Measurements from ENCODE around the gene USF1.
"Not testable (repeated sequence)": the region's sequence is repeated elsewhere in the genome, so short reads cannot be mapped to it uniquely, and the experiment has no call there.

Gene USF1

DNA sequence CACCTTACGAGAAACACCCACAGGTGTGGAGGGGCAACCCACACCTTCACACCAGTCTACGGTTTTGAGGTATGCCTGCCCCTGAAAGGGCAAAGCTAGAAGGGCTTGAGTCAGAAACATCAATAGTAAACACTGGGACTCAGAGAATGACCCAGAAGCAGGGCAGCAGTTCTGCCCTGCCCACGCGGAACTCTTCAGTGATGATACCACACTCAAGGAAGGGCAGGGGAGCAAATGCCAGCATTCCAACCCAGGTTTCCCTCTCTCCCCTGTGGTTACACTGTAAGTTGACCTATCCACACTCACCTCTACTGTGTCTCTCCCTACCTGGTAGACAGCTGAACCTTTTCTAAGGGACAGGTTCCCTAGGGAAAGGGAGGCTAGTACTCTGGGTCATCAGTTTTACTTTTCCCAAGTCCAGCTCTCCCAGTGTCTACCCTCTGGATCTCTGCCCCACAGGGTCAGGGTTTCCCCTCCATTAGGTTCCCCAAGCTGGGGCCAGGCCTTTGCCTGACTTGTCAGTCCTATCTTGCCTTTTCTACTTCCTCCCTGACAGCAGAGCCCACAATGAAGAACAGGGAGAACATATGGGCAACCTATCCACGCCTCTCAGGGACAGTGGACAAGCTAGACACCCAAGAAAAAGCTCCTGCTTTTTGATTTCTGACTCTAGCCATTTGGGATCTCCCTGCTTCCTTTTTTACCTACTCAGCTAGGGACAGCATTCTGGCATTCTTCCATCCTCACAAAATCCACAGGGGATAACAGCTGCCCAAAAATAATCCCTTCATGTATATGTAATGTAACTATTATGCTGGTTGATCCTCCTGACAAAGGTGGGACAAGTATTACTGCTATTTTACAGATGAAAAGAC is 27.8 kb downstream of the USF1 start:
- no peak for DNase-seq

DNA sequence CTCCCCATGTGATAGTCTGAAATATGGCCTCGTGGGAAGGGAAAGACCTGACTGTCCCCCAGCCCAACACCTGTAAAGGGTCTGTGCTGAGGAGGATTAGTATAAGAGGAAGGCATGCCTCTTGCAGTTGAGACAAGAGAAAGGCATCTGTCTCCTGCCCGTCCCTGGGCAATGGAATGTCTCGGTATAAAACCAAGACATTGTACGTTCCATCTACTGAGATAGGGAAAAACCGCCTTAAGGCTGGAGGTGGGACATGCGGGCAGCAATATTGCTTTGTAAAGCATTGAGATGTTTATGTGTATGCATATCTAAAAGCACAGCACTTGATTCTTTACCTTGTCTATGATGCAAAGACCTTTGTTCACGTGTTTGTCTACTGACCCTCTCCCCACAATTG is 28.6 kb downstream of the USF1 start:
- not testable (repeated sequence) for DNase-seq

DNA sequence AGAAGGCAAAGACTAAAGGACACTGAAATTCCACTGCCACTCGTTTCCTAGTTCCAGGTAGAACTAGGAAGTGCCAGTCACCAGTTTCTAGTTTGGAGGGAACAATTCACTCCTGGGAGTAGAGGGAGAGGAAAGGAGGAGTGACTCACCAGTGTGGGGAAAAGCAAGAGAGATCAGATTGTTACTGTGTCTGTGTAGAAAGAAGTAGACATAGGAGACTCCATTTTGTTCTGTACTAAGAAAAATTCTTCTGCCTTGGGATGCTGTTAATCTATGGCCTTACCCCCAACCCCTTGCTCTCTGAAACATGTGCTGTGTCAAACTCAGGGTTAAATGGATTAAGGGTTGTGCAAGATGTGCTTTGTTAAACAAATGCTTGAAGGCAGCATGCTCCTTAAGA is 29.1 kb downstream of the USF1 start:
- DNase-seq: not testable (repeated sequence)

DNA sequence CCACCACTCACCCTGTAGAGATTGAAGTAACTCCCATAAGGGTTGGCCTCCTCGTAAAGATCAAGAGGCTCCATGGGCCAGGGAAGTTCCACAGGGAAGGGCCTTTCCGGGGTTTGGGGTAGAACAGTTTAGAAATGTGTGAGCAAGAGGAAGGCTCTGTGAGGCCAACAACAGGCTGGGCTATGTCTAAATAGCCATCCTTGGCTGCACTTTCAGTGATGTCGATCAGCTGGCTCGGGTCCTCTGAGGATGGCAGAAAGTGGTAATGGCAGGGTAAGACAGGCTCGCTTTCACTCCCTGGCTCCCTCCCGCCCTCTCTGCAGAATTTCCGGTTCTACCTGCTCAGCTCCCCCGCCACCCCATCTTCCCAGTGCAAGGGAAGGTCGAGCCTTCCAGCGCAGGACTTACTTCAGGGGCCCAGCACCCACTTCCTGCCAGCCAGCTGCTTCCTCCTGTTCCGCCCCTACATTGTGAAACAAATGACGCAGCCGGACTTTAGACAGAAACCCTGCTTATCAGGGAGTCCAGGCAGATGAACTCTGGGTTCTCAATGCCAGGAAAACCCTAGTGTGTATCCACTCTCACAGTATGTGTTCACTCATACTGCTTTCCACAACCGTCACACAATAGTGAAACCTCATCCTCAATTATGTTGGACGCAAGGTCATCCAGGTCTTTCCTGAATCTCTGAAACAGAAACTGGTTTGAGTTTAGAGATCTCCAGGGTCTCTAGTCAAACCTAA is 32.1 kb downstream of the USF1 start:
- peak; percentile 42 for DNase-seq

DNA sequence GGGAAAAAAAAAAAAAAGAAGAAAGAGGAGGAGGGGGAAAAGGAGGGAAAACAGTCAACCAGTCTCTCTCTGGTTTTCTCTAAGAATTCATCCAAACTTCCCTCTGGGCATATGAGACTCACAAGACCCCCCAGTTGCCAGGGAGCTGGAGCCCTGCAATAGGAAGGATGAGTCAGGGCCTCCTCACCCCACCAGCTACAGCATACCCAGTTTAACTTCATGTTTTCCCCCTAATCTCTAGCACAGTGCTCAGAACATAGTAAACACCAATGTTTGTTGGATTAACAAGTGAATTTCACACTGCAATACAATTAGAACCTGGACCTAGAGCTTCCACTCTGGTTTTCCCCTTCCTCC is 32.7 kb downstream of the USF1 start:
- no peak for DNase-seq

DNA sequence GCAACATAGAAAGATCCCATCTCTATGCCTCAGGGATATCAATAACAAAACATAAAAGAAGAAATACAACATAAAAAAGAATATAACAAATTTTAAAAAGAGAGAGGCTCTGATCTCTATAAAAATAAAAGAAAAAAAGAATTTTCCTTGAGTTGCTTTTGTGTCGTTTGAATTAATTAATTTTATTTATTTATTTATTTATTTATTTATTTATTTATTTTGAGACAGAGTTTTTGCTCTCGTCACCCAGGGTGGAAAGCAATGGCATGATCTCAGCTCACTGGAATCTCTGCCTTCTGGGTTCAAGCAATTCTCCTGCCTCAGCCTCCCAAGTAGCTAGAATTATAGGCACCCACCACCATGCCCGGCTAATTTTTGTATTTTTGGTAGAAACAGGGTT is 33.4 kb downstream of the USF1 start:
- no peak for DNase-seq

DNA sequence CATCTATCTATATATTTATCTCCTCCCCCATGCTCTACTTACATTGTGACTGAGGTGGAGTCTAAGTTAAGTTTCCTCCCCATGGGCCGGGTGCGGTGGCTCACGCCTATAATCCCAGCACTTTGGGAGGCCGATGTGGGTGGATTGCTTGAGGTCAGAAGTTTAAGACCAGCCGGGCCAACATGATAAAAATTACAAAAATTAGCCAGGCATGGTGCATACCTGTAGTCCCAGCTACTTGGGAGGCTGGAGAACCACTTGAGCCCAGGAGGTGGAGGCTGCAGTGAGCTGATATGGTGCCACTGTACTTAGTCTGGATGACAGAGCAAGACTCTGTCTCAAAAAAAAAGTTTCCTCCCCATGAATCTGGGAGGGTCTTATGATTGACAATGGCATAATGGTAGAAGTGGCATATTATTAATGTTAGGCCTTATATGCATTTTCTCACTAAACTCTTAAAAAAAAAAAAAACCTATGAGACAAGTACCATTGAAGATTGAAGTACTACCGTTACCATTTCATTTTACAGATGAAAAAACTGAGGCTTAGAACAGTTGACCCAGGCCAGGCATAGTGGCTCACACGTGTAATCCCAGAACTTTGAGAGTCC is 36.1 kb downstream of the USF1 start:
- no peak for DNase-seq

DNA sequence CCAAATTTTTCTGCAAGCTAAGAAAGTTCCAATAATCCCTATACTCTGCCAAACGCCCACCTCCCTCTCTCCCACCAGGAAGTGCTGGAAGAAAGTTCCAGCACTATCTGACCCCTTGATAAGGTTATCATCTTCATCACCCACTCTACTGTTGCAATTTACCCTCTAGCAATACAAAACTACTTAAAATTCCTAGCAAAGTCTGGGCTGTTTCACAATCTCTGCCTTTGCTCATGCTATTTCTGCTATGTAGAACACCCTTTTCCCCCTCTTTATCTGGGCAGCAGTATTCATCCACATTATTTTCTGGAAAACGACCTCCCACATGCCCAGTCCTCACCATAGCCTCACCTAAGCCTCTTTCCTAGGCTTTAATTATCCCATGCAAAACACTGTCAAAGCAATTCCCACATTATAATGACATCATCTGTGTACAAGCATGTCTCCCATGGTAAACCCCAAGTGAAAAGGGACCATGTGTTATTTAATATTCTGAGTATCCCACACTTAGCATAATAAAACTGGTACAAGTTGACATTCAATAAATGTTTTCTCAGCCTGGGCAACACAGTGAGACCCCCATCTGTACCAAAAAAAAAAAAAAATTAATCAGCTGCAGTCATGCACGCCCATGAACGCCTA is 36.8 kb downstream of the USF1 start:
- DNase-seq: no peak

DNA sequence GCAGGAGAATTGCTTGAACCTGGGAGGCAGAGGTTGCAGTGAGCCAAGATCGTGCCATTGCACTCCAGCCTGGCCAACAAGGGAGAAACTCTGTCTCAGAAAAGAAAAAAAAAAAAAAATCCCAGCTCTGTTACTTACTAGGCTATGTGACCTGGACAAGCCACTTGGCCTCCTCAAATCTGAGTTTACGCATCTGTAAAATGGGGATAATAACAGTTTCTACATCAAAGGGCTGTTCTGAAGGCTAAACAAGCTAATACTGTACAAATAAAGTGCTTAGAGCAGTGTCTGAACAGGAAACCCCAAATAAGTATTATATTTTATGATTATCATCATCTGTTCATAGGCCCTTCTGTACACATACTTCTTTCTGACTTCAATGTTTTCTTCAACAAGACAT is 38.4 kb downstream of the USF1 start:
- no peak for DNase-seq

DNA sequence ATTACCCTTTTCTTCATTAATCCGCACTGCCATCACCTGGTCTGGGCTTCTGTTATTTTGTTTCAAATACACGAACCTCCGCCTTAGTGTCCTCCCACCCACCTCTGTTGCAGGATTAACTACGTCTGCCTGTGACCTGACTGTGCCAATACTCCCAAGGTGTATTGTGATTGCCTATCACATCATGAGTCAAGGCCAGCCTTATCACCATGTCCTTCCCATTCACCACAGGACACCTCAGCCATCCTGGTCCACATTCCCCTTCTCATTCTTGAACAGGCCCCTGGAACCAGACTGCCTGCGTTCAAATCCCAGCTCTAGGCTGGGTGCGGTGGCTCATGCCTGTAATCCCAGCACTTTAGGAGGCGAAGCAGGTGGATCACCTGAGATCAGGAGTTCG is 39.2 kb downstream of the USF1 start:
- DNase-seq: no peak

DNA sequence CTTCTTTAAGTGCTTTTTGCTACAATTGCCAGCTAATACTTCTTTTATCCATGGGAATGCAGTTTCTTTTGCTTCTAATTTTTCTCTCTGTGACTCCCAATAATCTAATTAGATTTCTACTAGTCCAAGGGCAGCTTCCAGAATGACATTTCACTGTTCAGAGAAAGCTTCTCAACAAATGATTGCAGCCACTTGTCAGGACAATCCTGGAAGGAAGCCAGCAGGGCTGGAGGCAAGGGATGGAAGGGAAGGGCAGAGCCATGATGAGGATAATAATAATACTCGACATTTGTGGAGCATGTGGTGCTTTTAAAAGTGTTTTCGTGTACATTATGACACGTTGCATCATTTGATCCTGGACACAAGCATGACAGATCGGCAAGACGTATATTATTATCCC is 44.3 kb downstream of the USF1 start:
- DNase-seq: no peak

DNA sequence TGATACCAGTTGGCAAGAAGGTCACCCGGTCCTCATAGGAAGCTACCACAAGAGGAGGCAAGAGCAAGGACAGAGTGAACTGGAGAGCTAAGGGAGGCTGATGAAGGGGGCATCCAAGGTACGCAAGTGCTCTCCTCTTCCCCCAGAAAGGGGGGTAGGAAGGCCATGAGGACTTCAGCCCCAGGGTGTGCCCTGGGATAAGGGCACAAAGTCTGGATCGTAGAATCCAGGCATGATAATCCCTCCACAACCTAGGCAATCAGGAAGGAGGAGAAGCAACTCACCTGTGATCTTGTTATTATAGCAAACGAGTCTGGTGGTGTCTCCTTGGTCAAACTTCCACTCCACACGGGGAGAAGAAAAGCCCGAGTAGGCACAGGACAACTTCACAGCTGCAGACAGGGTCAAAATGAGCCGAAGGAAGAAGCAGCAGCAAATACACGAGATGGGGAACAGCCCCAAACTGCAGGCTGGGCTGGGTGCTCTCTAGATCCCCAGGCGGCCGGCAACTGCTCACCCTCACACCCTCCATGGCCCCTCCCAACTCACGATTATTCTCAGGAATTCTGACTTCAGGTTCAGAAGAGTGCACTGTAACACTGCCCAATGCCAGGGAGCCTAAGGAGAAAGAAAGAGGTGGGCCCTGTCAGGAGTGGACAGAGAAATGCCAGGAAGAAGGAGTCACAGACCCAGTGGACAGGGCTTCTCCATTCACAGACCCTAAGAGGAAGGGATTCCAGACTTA is 44.9 kb downstream of the USF1 start:
- DNase-seq: no peak

DNA sequence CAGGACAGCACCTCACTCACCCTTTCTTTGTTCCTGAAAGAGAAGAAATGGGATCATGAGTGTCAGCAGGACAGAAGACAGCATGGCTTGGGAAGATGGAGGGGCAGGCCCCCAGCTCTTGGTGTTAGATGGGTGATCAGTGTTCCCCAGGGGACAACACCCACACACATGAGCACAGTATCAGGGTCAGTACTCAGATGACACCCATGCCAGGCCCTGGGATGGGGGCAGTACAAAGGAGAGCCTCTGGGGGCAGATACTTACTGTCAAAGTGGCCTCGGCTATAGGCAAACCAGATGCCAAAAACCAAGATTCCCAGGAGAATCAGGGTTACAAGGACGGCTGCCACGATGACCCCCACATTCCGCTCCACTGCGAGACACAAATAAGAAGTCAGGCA is 46.4 kb downstream of the USF1 start:
- no peak for DNase-seq

DNA sequence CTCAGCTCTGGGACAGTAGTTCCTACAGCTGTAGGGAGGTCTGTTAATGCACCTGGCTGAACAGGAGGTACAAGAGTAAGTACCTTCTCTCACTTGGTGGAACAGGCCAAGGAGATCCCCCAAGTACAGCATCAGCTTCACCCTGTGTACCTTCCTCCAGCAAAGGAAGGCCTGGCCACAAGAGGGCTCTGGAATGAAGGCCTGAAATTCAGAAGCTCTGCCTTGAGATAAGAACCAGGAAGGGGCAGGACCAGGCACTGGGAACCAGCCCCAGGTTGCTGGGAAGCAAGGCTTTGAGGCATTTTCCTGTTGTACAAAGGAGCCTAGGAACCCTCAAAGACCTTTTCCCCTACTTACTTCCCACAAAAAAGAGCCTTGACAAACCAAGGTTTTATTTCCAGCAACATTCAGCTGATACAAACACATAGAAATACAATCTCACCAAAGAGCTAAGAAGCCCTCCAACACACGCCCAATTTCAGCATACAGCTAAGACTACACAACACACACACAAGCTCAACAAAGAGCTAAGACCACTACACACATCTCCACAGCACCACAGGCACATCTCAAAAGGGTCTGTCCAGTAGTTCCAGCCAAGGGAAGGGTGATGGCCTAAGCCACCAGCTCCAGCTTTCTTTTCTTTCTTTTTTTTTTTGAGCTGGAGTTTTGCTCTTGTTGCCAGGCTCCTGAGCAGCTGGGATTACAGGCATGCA is 48.3 kb downstream of the USF1 start:
- DNase-seq: peak; percentile 17

DNA sequence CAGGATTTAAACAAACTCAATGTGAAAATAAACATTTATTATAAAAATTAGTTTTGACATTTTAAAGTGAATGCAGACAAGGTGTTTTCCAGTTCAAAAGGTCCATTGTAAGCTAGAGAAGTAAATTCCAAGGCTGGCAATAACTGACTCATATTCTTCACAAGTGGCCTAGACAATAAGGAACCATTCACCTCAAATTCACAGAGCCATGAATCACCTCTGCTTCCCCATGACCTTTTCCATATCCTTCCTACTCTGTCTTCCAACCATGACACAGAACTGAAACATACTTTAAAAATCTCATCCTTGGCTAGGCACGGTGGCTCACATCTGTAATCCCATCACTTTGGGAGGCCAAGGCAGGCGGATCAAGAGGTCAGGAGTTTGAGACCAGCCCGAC is 49.6 kb downstream of the USF1 start:
- DNase-seq: no peak

DNA sequence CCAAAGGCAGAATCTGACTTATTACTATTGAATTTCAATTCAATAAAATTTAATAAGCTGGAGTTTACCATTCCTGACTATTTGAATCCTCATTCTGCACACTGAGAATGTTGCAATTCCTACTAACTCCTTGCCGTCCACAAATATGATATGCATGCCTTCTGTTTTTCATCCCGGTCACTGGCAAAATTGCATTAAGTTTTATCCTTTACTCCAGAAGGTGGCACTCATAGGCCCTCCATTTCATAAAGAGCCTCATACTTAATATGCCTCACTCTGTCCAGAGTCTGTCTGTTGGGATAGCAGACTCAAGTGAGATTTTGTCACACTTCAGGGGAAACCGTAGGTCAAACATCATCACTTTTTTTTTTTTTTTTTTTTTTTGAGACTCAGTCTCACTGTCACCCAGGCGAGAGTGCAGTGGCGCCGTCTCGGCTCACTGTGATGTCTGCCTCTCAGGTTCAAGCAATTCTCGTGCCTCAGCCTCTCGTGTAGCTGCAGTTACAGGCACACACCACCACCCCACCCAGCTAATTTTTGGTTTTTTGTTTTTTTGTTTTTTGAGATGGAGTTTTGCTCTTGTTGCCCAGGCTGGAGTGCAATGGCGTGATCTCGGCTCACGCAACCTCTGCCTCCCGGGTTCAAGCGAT is 52.1 kb downstream of the USF1 start:
- DNase-seq: no peak

DNA sequence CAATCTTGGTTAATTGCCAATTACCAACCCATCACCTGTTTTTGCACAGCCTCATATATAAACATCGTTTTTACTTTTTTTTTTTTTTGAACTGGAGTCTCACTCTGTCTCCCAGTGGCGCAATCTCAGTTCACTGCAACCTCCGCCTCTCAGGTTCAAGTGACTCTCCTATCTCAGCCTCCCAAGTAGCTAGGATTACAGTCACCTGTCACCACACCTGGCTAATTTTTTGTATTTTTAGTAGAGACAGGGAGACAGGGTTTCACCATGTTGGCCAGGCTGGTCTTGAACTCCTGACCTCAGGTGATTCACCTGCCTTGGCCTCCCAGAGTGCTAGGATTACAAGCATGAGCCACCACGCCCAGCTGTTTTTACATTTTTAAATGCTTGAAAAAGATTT is 53.7 kb downstream of the USF1 start:
- not testable (repeated sequence) for DNase-seq

All from T-helper 9 cell (primary cell).